ENCODE data around the gene ROBO2.

- TF ChIP-seq, protein P1, sequence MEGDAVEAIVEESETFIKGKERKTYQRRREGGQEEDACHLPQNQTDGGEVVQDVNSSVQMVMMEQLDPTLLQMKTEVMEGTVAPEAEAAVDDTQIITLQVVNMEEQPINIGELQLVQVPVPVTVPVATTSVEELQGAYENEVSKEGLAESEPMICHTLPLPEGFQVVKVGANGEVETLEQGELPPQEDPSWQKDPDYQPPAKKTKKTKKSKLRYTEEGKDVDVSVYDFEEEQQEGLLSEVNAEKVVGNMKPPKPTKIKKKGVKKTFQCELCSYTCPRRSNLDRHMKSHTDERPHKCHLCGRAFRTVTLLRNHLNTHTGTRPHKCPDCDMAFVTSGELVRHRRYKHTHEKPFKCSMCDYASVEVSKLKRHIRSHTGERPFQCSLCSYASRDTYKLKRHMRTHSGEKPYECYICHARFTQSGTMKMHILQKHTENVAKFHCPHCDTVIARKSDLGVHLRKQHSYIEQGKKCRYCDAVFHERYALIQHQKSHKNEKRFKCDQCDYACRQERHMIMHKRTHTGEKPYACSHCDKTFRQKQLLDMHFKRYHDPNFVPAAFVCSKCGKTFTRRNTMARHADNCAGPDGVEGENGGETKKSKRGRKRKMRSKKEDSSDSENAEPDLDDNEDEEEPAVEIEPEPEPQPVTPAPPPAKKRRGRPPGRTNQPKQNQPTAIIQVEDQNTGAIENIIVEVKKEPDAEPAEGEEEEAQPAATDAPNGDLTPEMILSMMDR (IDR thresholded peaks at IDR 0.05; ENCODE audit: poor library complexity, severe bottlenecking) = no peak
- no peak for TF ChIP-seq RAD21 (conservative IDR thresholded peaks at IDR 0.05)
- no peak for TF ChIP-seq POLR2AphosphoS5 (IDR thresholded peaks at IDR 0.05)
- no peak for TF ChIP-seq MXI1 (conservative IDR thresholded peaks at IDR 0.05; ENCODE audit: poor library complexity, severe bottlenecking)
- no peak for TF ChIP-seq TAF1 (IDR thresholded peaks at IDR 0.05; ENCODE audit: low read depth)
- no peak for TF ChIP-seq EZH2 (IDR thresholded peaks at IDR 0.05; ENCODE audit: borderline replicate concordance, insufficient read depth, low read length, poor library complexity, severe bottlenecking)
- no peak for TF ChIP-seq SMC3 (conservative IDR thresholded peaks at IDR 0.05; ENCODE audit: poor library complexity)
- no peak for TF ChIP-seq EP300 (conservative IDR thresholded peaks at IDR 0.05; ENCODE audit: poor library complexity, severe bottlenecking)
Measured at GRCh38 chr3:77234004-77234403, 194.1 kb downstream of the ROBO2 start.
